GM19452 (cell line): ENCODE data around the gene TOX2.
A peak's percentile ranks its signal among the peaks of the same experiment; 100 is the strongest.

Source experiments
- ATAC-seq: cut with Tn5 transposase; IDR thresholded peaks from one replicate; pipeline ENCODE4 v1.9.1; 2021; ENCODE audit not compliant: unreplicated experiment

TOX2 gene

GRCh38 chr20:43955750-43956191 is 41.1 kb downstream of the TOX2 start:
- ATAC-seq, result no peak

DNA sequence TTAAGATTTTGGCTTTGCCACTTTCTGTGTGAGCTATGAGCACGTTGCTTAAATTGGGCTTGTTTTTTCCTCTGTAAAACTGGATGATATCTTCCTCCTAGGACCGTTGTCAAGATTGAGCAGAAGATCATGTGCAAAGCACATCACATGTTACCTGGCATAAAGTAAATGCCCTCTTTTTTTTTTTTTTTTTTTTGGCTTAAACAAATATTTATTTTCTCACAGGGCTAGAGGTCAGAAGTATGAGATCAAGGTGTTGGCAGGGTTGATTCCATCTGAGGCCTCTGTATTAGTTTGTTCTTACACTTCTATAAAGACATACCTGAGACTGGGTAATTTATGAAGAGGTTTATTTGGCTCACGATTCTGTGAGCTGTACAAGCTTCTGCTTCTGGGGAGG is 42.7 kb downstream of the TOX2 start:
- ATAC-seq, result no peak

- ATAC-seq, result no peak
Observed at GRCh38 chr20:43958626-43959025, 44.0 kb downstream of the TOX2 start.

DNA sequence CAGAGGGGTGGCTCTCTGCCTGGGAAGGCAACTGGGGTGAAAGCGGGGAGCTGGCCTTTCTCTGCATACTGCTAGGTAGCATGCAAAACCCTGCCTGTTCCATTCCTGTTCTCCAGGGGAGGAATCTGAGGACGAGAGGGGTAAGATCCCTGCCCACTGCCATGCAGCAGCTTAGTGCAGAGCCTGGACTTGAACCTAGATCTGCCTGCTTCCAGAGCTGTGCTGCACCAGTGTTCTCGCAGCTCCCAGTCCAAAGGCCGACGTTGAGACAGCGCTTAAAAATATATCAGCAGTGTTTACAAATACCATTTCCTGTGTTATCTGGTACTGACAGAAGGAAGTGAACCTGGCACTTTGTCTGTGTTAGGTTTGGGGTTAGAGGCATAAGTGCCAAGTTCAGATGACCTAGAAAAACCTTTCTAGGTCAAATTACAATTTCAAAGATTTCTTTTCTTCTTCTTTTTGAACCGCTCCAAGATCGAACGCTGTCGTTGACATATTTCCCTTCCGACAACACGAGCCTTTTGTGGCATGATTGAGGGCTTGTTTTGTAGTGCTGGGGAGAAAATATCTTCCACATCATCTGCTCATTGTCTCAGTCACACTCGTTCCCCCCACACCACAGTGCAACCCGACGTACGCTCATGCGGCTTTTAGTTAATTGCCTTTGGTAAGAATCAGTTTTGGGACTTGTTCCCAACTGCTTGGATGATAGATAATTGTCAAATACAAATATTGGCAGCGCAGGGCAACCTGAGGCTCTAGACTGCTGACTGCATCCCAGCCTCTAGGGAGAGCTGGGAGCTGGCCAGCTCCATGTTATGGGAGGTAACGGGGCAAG is 44.6 kb downstream of the TOX2 start:
- no peak for ATAC-seq

- ATAC-seq, result no peak
Observed at GRCh38 chr20:43959920-43960227, 45.2 kb downstream of the TOX2 start.

- no peak for ATAC-seq
Observed at GRCh38 chr20:43960231-43960630, 45.6 kb downstream of the TOX2 start.

DNA sequence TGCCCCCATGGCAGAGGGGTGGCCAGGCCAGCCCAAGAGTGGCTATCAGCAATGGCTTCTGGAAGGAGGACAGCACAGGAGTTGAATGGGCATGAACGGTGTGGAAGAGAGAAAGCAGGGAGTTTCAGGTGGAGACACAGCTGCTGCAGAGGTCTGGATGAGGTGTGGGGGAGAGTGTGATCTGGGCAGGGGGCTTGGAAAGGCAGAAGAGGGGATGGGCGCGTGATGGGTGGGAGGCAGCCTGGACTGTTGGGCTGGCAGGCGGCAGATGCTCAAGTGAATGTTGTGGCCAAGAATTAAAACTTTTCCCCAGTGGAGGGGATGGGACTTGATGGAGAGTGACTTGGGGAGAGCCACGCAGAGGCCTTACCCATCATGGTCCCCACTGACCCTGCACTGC is 46.5 kb downstream of the TOX2 start:
- ATAC-seq, result no peak

GRCh38 chr20:43961541-43962471 is 47.2 kb downstream of the TOX2 start:
- ATAC-seq, result no peak

DNA sequence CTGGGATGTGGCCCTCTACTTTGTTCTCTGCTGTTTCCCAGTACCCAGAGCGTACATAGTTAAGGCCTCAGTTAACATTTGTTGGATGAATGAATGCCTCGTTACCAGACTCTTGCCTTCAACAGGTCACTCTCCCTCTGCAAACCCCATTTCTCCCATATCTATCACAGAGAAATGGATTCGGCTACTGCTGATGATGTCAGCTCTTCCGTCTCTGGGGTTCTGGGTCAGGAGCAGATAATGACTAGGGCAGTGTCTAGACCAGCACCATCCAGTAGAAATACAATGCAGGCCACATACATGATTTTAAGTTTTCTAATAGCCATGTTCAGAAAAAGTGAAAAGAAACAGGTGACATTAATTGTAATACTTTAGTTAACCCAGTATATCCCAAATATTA is 47.9 kb downstream of the TOX2 start:
- no peak for ATAC-seq

- ATAC-seq, result no peak
Observed at GRCh38 chr20:43963233-43963632, 48.6 kb downstream of the TOX2 start.

GRCh38 chr20:43963872-43964791 is 49.5 kb downstream of the TOX2 start:
- ATAC-seq, result peak; percentile 48

DNA sequence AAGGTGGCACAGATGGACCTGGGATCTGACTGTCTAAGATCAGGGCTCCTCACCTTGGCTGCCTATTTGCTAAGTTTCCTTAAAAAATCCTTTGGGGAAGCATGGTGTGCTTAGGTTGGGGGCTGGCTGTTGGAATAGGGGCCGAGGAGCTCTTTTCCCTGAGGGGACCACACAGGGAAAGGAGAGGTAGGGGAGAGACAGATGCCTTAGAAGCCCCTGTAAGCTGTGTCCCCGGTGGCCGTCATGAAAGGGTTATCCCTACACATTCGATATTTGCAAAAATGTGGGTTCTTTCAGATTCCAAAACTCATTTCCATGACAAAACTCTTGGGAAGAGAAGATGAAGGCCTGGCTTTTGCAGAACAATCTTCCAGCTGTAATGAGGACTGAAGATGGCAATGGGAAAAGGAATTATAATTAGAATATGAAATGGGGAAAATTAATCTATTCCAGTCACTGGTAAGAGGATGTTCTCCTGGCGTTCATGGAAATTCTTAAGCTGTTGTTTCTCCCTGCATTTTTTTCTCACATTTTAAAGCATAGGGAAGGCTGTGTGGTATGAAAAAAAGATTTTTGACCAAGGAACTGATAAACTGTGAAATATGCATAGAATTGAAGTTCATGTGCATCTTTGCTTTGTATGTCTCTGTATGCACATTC is 53.8 kb downstream of the TOX2 start:
- no peak for ATAC-seq

GRCh38 chr20:43969028-43969447 is 54.4 kb downstream of the TOX2 start:
- ATAC-seq, result no peak

DNA sequence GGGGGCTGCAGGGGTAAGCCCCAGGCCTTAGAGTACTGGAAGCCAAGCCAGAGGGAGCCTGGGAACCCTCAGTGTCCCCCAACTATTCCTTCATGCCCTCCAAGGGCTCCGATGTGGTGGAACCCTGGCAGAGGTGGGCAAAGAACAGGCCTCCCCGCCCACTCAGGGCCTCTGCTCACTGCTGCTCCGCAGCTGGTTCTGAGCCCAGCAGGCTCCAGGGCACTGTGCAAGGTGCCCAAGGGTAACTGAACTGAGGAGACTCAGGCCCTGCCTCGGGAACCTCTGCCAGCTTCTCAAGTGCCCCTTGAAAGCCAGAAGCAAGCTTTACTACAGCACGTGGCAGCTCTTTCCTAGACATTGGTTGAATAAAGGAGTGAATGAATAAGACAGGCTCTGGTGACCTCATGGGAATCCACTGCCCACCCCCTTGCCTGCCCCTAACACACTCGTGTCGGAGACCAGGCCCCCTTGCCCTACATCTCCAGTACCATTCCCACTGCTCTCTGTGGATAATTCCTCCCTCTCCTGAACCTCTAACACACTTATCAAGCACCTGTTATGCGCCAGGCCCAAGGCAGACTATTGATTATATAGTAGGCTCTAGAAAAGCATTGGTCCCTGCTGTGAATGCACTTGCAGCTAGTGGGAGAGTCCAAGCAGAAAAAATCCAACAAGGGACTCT is 55.0 kb downstream of the TOX2 start:
- no peak for ATAC-seq

GRCh38 chr20:43971267-43971666 is 56.6 kb downstream of the TOX2 start:
- ATAC-seq, result no peak

GRCh38 chr20:43972051-43972450 is 57.4 kb downstream of the TOX2 start:
- ATAC-seq, result no peak

DNA sequence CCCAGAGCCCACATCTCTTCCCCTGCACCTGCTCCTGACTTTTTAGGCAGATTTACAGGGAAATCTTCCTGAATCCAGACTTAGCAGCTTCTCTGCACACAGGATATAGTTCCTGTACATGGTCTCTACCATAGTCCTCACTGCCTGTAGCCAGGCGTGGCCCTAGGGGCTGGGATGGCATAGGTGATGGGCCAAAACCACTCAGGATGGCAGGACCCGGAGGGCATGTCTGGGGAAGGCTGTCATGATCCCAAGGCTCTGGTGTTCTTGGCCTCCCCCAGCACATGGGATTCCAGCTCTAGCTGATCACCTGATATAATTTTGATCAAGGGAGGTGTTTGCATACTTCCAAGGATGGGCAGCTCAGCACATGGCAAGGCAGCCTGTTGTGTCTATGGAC is 58.0 kb downstream of the TOX2 start:
- no peak for ATAC-seq

- ATAC-seq, result no peak
Observed at GRCh38 chr20:43973231-43973630, 58.6 kb downstream of the TOX2 start.

DNA sequence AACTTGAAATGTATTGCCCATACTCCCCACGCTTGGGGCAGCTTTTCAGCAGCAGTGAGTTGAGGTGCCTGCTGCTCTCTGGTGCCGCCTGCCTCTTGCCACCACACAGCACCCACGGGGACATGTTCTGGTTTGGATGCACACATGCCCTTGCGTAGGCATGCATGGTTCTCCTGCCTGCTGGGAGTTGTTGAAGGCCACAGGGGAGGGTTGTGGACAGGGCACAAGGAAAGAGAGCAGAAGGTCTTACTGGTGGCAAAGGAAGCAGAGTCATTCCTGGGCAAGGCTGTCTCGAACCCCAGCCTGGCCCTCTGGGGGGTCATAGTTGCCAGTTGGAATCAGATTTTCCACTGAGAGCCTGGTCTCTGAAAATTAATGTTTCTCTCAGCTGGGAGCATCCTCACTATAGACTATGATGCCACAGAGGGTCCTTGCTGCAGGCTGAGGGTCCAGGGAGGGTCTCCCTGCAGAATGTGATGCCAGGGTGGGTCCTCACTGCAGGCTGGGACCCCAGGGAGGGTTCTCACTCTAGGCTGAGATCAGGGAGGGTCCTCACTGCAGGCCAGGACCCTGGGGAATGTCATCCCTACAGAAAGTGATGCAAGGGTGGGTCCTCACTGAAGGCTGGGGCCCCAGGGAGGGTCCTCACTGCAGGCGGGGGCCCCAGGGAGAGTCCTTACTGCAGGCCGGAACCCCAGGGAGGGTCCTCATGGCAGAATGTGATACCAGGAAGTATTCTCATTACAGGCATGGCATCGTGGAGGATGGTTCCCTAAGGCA is 59.2 kb downstream of the TOX2 start:
- ATAC-seq, result no peak
